HCEC 1CT (cell line): ENCODE results near the gene C1QC.

Source experiments
- DNase-seq: peaks from one replicate; pipeline ENCODE4 v3.0.0-alpha.2; 2017

Gene C1QC

DNA sequence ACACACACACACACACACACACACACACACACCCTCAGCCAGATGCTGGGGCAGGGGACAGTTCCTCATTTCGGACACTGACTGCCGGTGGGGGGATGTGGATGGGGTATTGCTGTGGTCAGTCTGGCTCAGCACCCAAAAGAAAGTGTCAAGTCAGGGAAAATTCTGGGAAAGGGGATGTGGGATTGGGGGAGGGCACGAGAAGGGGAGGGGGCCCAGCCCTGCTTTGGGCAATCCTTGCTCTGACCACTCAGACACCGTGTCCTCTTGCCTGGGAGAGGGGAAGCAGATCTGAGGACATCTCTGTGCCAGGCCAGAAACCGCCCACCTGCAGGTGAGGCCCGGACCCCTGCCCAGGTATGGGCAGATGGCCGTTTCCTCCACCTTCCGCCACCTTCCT, at the start of gene C1QC:
Gene C1QC (plus strand): TSS at position 253 of the 400 bp plus-strand sequence. CDS start 391 bp downstream, outside the sequence.
- no peak for DNase-seq

GRCh38 chr1:22594396-22594795, 49.0 kb upstream of the C1QC start:
- DNase-seq, result no peak

GRCh38 chr1:22595108-22595507, 48.3 kb upstream of the C1QC start:
- no peak for DNase-seq

- no peak for DNase-seq
Measured at GRCh38 chr1:22597301-22597965, 46.0 kb upstream of the C1QC start.

- DNase-seq, result no peak
Measured at GRCh38 chr1:22597996-22598395, 45.4 kb upstream of the C1QC start.

GRCh38 chr1:22598736-22599135, 44.7 kb upstream of the C1QC start:
- no peak for DNase-seq

DNA sequence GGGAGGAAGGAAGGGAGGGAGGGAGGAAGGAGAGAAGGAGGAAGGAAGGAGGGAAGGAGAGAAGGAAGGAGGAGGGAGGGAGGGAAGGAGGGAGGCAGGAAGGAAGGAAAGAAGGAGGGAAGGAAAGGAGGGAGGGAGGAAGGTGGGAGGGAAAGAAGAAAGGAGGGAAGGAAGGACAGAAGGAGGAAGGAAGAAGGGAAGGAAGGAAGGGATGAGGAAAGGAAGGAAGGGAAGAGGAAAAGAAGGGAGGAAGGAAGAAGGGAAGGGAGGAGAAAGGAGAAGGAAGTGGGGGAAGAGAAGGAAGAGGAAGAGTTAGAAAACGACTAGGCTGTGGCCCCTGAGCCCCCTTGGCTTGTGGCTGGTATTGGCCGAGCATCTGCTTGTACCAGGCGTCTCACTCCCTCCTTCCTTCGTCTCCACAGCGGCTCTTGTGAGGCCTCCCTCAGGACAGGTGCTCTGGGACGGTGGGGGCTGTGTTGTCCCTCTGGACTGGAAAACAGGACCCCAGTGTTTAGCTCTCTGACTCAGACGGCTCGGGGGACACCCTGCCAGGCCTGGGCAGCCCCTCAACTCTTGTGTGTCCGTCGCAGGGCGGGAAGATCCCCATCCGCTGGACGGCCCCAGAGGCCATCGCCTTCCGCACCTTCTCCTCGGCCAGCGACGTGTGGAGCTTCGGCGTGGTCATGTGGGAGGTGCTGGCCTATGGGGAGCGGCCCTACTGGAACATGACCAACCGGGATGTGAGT, 43.2 kb upstream of the C1QC start:
- DNase-seq, result no peak

DNA sequence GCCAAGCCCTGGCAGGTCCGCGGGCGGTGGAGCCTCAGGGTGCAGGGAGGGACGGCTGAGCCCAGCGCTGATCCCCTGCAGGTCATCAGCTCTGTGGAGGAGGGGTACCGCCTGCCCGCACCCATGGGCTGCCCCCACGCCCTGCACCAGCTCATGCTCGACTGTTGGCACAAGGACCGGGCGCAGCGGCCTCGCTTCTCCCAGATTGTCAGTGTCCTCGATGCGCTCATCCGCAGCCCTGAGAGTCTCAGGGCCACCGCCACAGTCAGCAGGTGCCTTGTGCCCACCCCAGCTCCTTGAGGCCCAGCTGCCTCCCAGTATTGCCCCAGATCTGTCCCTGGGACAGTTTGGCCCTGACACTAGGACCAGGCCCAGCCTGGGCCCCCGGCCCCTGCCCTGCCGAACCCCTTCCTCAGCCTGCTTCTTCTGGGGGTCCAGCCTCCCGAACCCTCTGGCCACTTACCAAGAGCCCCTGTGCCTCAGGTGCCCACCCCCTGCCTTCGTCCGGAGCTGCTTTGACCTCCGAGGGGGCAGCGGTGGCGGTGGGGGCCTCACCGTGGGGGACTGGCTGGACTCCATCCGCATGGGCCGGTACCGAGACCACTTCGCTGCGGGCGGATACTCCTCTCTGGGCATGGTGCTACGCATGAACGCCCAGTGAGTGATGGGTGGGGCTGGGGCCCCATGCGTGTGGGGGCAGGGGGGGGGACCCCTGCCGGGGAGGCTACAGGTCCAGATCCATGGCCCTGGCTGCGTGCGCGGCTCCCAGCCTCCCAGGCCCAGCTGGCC, 42.4 kb upstream of the C1QC start:
- DNase-seq, result no peak

GRCh38 chr1:22601610-22602009, 41.8 kb upstream of the C1QC start:
- no peak for DNase-seq

- DNase-seq, result no peak
Measured at GRCh38 chr1:22602060-22602740, 41.2 kb upstream of the C1QC start.

DNA sequence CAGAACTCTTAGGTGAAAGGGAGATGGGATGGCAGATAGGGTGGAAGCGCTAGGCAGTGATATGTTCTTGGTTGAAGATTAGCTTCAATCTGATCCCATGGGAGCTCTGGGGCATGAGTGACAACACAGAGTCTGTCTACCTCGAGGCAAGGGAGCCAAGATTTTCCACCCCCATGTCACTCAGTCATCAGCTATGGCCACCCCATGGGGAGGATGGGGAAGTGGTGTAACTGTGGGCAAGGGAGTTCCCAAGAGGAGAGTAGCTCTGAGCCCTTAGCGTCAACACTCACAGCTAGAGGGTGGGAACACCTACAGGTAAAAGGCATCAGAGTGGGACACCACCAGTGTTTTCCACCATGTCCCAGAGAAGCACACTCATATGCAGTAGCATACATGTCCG, 37.3 kb upstream of the C1QC start:
- DNase-seq, result no peak

DNA sequence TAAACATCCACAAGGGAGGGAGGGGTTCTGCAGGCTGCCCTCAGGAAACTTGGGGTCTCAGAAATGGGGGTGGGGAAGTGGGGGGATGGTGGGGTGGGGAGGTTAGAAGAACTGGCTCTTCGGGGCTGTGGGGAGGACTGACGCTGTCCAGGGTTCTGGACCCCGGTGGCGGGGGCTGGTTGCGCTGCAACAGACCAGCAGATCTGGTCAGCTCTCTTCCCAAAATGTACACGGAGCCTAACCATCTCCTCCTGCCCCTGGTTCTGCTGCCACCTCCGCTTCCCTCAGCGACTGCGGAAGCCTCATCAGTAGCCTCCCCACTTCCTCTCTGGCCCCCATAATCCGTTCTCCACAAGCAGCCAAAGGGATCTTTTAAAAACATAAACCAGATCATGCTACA, 36.3 kb upstream of the C1QC start:
- DNase-seq, result no peak

GRCh38 chr1:22608361-22608760, 35.1 kb upstream of the C1QC start:
- no peak for DNase-seq

DNA sequence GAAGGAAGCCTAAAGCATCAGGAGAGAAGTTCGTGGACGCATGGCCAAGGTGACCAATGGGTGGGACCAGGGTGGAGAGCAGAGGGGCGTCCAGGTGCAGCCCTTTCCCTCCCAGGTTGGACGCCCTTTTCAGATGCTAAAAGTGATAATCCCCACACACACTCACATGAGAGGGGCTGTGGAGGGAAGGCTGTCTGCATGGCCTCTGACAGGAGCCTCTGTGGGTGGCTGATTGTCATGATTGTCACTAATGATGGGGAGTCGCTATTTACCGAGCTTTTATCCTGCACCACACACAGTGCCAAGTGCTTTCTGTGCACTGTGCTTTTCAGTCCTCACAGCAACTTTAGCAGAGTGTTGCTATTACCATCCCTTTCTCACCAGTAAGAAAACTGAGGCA, 34.1 kb upstream of the C1QC start:
- DNase-seq, result no peak

- peak; percentile 11 for DNase-seq
Measured at GRCh38 chr1:22611530-22611947, 31.9 kb upstream of the C1QC start.

DNA sequence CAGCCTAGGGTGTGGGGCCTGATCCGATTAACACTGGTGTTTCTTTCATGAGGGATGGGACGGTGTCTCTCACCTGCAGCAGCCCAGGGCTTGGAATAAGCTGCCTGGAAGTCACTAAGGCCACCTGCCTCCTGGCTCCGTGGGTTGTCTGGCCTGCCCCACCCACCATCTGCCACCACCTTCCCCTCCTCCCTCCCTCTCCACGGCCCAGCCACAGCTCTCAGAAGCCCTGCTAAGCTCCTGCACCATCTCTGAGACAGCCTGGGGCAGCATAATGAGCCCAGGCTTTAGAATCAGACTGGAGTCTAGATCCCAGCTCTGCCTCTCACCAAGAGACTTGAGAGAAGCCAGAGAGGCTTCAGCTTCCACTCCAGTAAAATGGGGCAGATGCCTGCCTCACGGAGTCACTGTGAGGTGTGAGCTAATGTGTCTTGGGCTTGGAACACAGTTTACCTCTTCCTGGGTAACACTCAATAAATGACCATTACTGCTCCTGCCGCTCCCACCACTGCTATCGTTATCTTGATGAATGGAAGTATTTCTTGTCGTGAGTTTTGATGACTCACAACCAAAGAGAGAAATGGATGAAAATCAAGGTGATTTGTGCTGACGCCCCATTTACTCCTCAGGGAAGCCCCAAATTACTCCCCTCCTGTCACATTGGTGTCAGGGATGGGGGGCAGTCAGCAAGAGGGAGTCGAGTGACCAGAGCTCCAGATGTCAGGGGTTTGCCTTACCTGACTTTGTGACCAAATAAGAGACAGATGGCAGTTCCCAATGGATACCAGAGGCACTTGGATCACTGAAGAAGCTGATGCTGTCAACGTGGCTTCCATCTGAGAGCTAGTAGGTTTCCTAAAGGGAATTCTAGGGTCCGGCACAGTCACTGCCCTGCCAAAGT, 30.5 kb upstream of the C1QC start:
- no peak for DNase-seq

GRCh38 chr1:22613572-22613918, 29.9 kb upstream of the C1QC start:
- DNase-seq, result no peak

DNA sequence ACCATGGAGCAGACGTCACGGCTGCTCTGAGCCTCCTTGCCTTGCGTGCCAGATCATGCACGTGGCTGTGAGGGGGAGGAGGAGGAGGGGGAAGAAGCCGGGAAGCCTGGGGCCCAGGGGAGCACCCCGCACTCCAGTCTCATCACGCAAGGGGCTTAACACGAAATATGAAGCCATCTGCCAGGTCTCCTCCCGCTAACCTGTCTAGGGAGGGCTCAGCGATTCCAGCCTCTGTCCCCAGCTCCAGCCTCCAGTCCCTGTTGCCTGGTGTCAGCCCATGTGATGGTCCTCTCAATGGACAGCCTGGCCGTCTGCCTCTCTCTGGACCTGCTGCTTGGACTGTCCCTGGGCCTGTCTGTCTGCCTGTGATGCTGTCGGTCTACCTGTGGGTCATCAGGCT, 29.5 kb upstream of the C1QC start:
- DNase-seq, result no peak

GRCh38 chr1:22615886-22616285, 27.5 kb upstream of the C1QC start:
- DNase-seq, result no peak

GRCh38 chr1:22616571-22616970, 26.9 kb upstream of the C1QC start:
- DNase-seq, result no peak

DNA sequence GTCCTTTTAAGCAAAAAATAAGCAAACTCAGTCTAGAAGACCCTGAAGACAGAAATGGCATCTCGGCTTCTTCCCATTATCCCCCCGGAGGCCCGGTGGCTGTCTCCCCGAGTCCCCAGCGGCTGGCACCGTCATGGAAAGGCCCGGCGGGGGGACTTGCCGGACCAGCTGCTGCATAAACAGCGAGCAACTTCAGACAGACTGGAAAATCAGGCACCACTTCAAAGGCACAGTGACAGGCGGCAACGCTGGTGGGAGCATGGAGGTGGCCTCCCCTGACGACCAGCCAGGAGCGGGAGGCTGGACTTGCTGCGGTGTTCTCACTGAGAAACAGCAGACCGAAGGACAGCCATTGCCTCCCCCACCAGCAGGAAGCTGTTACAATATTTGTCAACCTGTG, 25.4 kb upstream of the C1QC start:
- DNase-seq, result no peak

- DNase-seq, result no peak
Measured at GRCh38 chr1:22619252-22619651, 24.2 kb upstream of the C1QC start.
